HG03342 (cell line): Measurements from ENCODE around the gene TYSND1.
"Not testable (repeated sequence)": the region's sequence is repeated elsewhere in the genome, so short reads cannot be mapped to it uniquely, and the experiment has no call there.

ENCODE experiments used
- ATAC-seq: cut with Tn5 transposase; IDR thresholded peaks from one replicate; pipeline ENCODE4 v1.9.1; 2021; ENCODE audit warnings: mild to moderate bottlenecking, moderate library complexity; ENCODE audit not compliant: unreplicated experiment

Gene TYSND1

GRCh38 chr10:70146489-70147258 lies at the start of gene TYSND1:
TSS of gene TYSND1 (minus strand) at chr10:70146700. CDS start at chr10:70146586, 114 bp downstream.
- ATAC-seq: peak; percentile 94

- ATAC-seq: no peak
Measured at GRCh38 chr10:70193391-70193844, 46.9 kb upstream of the TYSND1 start.

GRCh38 chr10:70192326-70192968 lies 45.9 kb upstream of the TYSND1 start:
- no peak for ATAC-seq

- ATAC-seq: no peak
Measured at GRCh38 chr10:70191972-70192305, 45.4 kb upstream of the TYSND1 start.

GRCh38 chr10:70191161-70191971 lies 44.9 kb upstream of the TYSND1 start:
- no peak for ATAC-seq

- no peak for ATAC-seq
Measured at GRCh38 chr10:70190581-70190980, 44.1 kb upstream of the TYSND1 start.

- ATAC-seq: no peak
Measured at GRCh38 chr10:70190102-70190501, 43.6 kb upstream of the TYSND1 start.

GRCh38 chr10:70188768-70189167 lies 42.3 kb upstream of the TYSND1 start:
- ATAC-seq: no peak

GRCh38 chr10:70186571-70186970 lies 40.1 kb upstream of the TYSND1 start:
- no peak for ATAC-seq

- ATAC-seq: no peak
Measured at GRCh38 chr10:70186090-70186489, 39.6 kb upstream of the TYSND1 start.

GRCh38 chr10:70183304-70183703 lies 36.8 kb upstream of the TYSND1 start:
- ATAC-seq: no peak

GRCh38 chr10:70179209-70179608 lies 32.7 kb upstream of the TYSND1 start:
- not testable (repeated sequence) for ATAC-seq

GRCh38 chr10:70178139-70178725 lies 31.7 kb upstream of the TYSND1 start:
- ATAC-seq: no peak

GRCh38 chr10:70176441-70176840 lies 29.9 kb upstream of the TYSND1 start:
- ATAC-seq: no peak

GRCh38 chr10:70175516-70175915 lies 29.0 kb upstream of the TYSND1 start:
- ATAC-seq: no peak

GRCh38 chr10:70174058-70174741 lies 27.7 kb upstream of the TYSND1 start:
- ATAC-seq: no peak

GRCh38 chr10:70169649-70170364 lies 23.3 kb upstream of the TYSND1 start:
- peak; percentile 8 for ATAC-seq

GRCh38 chr10:70169011-70169410 lies 22.5 kb upstream of the TYSND1 start:
- no peak for ATAC-seq

- no peak for ATAC-seq
Measured at GRCh38 chr10:70167246-70167645, 20.7 kb upstream of the TYSND1 start.

GRCh38 chr10:70166394-70166793 lies 19.9 kb upstream of the TYSND1 start:
- no peak for ATAC-seq
